HL-60 (cell line): Measurements from ENCODE around the gene SCLT1.

Experiments used
- DNase-seq, 2 experiments: peaks; one replicate each; pipeline ENCODE4 v3.0.0-alpha.2; 2010 to 2020; ENCODE audit warnings: low read depth in 1 of 2, low spot score in 1 of 2
- H3K27ac ChIP-seq: fragments of 250-450 bp; sonication (Bioruptor Pico); replicated peaks from 2 replicates; pipeline ENCODE4 v1.5.1; 2020; ENCODE audit warnings: mild to moderate bottlenecking, moderate library complexity
- H3K27me3 ChIP-seq: fragments of 250-450 bp; sonication (Bioruptor Pico); 2 replicates; pipeline ENCODE4 v1.5.1; 2021; ENCODE audit warnings: mild to moderate bottlenecking, moderate library complexity; ENCODE audit not compliant: insufficient read depth, poor library complexity, severe bottlenecking
- H3K4me3 ChIP-seq: replicated peaks from 2 replicates; pipeline ENCODE4 v1.5.1; 2011; ENCODE audit warnings: mild to moderate bottlenecking, control low read depth, low read length; ENCODE audit not compliant: insufficient read depth
- CTCF ChIP-seq: IDR thresholded peaks from one replicate; pipeline ENCODE4 v1.5.1; 2011; ENCODE audit warnings: low read length, control low read depth, inconsistent platforms; ENCODE audit not compliant: insufficient read depth
- GABPA ChIP-seq: IDR thresholded peaks from 2 replicates; pipeline ENCODE4 v1.6.1; 2012; ENCODE audit warnings: low read depth
- POLR2AphosphoS5 ChIP-seq: IDR thresholded peaks from 2 replicates; pipeline ENCODE4 v1.6.1; 2012; ENCODE audit warnings: low read depth
- SPI1 ChIP-seq: IDR thresholded peaks from 2 replicates; pipeline ENCODE4 v1.6.1; 2012; ENCODE audit warnings: low read depth, mild to moderate bottlenecking, borderline replicate concordance
- TF ChIP-seq, protein P1 (sequence below): IDR thresholded peaks from 2 replicates; pipeline ENCODE4 v1.6.1; 2012; ENCODE audit warnings: low read depth; ENCODE audit not compliant: insufficient replicate concordance

Gene SCLT1

GRCh38 chr4:128973384-128973783, 120.0 kb downstream of the SCLT1 start:
- Histone ChIP-seq H3K27ac (no peak overlapping the region), H3K27me3 (no peaks in the 10 kb centered on the region), H3K4me3 (no peak overlapping the region)
- TF ChIP-seq SPI1: no peak
- no peak for TF ChIP-seq CTCF
- TF ChIP-seq POLR2AphosphoS5: no peak
- TF ChIP-seq, protein P1, sequence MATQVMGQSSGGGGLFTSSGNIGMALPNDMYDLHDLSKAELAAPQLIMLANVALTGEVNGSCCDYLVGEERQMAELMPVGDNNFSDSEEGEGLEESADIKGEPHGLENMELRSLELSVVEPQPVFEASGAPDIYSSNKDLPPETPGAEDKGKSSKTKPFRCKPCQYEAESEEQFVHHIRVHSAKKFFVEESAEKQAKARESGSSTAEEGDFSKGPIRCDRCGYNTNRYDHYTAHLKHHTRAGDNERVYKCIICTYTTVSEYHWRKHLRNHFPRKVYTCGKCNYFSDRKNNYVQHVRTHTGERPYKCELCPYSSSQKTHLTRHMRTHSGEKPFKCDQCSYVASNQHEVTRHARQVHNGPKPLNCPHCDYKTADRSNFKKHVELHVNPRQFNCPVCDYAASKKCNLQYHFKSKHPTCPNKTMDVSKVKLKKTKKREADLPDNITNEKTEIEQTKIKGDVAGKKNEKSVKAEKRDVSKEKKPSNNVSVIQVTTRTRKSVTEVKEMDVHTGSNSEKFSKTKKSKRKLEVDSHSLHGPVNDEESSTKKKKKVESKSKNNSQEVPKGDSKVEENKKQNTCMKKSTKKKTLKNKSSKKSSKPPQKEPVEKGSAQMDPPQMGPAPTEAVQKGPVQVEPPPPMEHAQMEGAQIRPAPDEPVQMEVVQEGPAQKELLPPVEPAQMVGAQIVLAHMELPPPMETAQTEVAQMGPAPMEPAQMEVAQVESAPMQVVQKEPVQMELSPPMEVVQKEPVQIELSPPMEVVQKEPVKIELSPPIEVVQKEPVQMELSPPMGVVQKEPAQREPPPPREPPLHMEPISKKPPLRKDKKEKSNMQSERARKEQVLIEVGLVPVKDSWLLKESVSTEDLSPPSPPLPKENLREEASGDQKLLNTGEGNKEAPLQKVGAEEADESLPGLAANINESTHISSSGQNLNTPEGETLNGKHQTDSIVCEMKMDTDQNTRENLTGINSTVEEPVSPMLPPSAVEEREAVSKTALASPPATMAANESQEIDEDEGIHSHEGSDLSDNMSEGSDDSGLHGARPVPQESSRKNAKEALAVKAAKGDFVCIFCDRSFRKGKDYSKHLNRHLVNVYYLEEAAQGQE: no peak
- no peak for TF ChIP-seq GABPA
- no peak for DNase-seq

DNA sequence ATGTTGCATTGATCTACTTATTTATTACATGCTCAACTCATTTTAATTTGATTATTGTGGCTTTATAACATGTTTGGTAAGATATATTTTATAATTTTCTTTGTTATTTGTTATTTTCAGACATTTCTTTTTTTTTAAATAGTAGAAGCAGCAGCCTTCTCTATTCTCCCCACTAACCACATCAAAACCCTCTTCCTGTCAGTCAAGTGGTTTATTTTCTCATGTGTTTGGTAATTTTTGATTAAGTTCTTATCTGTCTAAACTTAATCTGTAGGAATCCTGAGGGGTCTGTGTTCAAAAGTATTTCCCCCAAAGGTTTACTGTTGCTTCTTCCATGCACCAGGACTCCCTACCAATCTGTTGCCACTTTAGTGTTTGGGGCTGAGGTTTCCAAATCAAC, 131.9 kb downstream of the SCLT1 start:
- Histone ChIP-seq H3K4me3 (no peak overlapping the region), H3K27me3 (no peaks in the 10 kb centered on the region), H3K27ac (no peak overlapping the region)
- TF ChIP-seq, protein P1: no peak
- no peak for TF ChIP-seq POLR2AphosphoS5
- no peak for TF ChIP-seq CTCF
- TF ChIP-seq SPI1: no peak
- no peak for TF ChIP-seq GABPA
- no peak for DNase-seq

GRCh38 chr4:128958194-128958593, 135.1 kb downstream of the SCLT1 start:
- DNase-seq: peak; percentile 59 to 83
- Histone ChIP-seq H3K4me3 (no peak overlapping the region), H3K27me3 (no peaks in the 10 kb centered on the region), H3K27ac (peak overlapping the region; percentile 47)
- TF ChIP-seq GABPA (no peak), SPI1 (peak; percentile 56; the same call in 1 of the 2 replicates)

DNA sequence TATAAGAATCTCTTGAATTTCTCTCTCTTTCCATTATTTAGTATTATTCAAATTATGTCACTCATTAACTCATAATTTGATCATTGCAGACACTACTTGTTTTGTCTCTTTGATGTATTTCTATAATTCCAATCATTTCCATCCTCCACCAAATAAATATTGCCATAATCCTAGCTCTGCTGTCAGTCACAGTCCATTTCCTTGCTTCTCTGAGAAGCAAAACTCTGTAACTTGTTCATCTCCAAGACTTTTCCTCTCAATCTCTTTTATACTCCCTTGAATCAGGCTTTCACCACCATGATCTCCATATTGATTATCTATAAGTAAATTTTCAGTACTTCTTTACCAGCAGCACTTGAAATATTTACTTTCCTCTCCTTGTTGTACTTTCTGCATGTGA, 135.9 kb downstream of the SCLT1 start:
- no peak overlapping the region for H3K4me3 ChIP-seq
- H3K27me3 ChIP-seq: no peaks in the 10 kb centered on the region
- TF ChIP-seq SPI1 (no peak), POLR2AphosphoS5 (no peak), GABPA (no peak), CTCF (no peak)
- TF ChIP-seq, protein P1: no peak
- no peak for DNase-seq
- peak overlapping the region; percentile 47 for H3K27ac ChIP-seq
